B cell (primary cell): Measurements from ENCODE around the gene ABHD14A. TPM values are rescaled to one million over a fixed set of nuclear protein-coding genes. Genes with fewer than 3 reads are reported as not detected.
A peak's percentile ranks its signal among the peaks of the same experiment; 100 is the strongest.

Experiments
- ATAC-seq: fragments of 200-7000 bp; cut with Tn5 transposase; one replicate; pipeline ENCODE4 v1.10.0; 2021; ENCODE audit warnings: low read depth, mild to moderate bottlenecking, moderate number of reproducible peaks, moderate library complexity
- CTCF ChIA-PET: fragments of 350-600 bp; sonication (Branson Sonifier 250); formaldehyde crosslinking; loops from one replicate; lab custom pipeline; 2021; ENCODE audit warnings: antibody characterized with exemption, inconsistent platforms; lab: Charles Lee
- POLR2A ChIA-PET: fragments of 350-600 bp; sonication (Branson Sonifier 250); formaldehyde crosslinking; loops from one replicate; lab custom pipeline; 2021; ENCODE audit warnings: antibody characterized with exemption; lab: Charles Lee
- DNase-seq: peaks from one replicate; pipeline ENCODE4 v3.0.0; 2013
- H2AFZ ChIP-seq: 2 replicates; pipeline ENCODE4 v1.6.1; 2012; ENCODE audit warnings: mild to moderate bottlenecking, low read depth, low read length; ENCODE audit not compliant: insufficient read depth, poor library complexity, severe bottlenecking
- H3K27ac ChIP-seq, 2 donors: 1 replicate in 1 of 2; 2 replicates in 1 of 2; pipeline ENCODE4 v1.5.1; 2012 to 2013; ENCODE audit warnings: low read length in 2 of 2, mild to moderate bottlenecking in 2 of 2, moderate library complexity in 1 of 2
- H3K27me3 ChIP-seq, 4 experiments: fragments of 200-600 bp in 1 of 4; sonication (generic) in 1 of 4; replicated peaks in 1 of 4; 1 replicate in 2 of 4; 2 replicates in 2 of 4; pipeline versions ENCODE4 v1.6.1 to v1.7.0; 2013 to 2016; ENCODE audit warnings: low read length in 3 of 4, mild to moderate bottlenecking in 2 of 4, mixed read lengths in 1 of 4, moderate library complexity in 1 of 4; ENCODE audit not compliant: insufficient read depth in 4 of 4, control insufficient read depth in 3 of 4; ENCODE audit errors: control extremely low read depth in 1 of 4
- H3K36me3 ChIP-seq, 2 experiments: replicated peaks in 1 of 2; 1 replicate in 1 of 2; 2 replicates in 1 of 2; pipeline versions ENCODE4 v1.6.1 to v1.7.1; 2013; ENCODE audit warnings: low read length in 1 of 2; ENCODE audit not compliant: insufficient read depth in 2 of 2, control insufficient read depth in 1 of 2; ENCODE audit errors: control extremely low read depth in 1 of 2, extremely low read depth in 1 of 2
- H3K4me1 ChIP-seq, 2 donors: fragments of 200-600 bp in 1 of 2; sonication (generic) in 1 of 2; 1 replicate in 1 of 2; 2 replicates in 1 of 2; pipeline versions ENCODE4 v1.5.1 to v1.6.1; 2013 to 2017; ENCODE audit warnings: low read length in 2 of 2; ENCODE audit not compliant: control insufficient read depth in 2 of 2, insufficient read depth in 2 of 2
- H3K4me2 ChIP-seq: replicated peaks from 2 replicates; pipeline ENCODE3; 2012; ENCODE audit warnings: mild to moderate bottlenecking, low read depth, low read length; ENCODE audit not compliant: poor library complexity, severe bottlenecking
- H3K4me3 ChIP-seq, 5 experiments: fragments of 200-600 bp in 1 of 5; sonication (generic) in 1 of 5; 1 replicate in 3 of 5; 2 replicates in 2 of 5; pipeline versions ENCODE4 v1.5.1 to v1.7.0; 2011 to 2016; ENCODE audit warnings: low read length in 4 of 5, mild to moderate bottlenecking in 4 of 5, low read depth in 2 of 5, control low read depth in 1 of 5, moderate library complexity in 1 of 5; ENCODE audit not compliant: insufficient read depth in 1 of 5; ENCODE audit errors: control extremely low read depth in 1 of 5, extremely low read depth in 1 of 5
- H3K79me2 ChIP-seq: fragments of 200-600 bp; sonication (generic); one replicate; pipeline ENCODE4 v1.6.0; 2016; ENCODE audit warnings: low read length; ENCODE audit not compliant: control insufficient read depth, insufficient read depth
- H3K9ac ChIP-seq: fragments of 200-600 bp; sonication (generic); 2 replicates; pipeline ENCODE4 v1.6.1; 2017; ENCODE audit warnings: mild to moderate bottlenecking, low read length, moderate library complexity
- H3K9me3 ChIP-seq, 3 donors: one replicate each; pipeline versions ENCODE4 v1.6.1 to v1.7.1; 2013; ENCODE audit warnings: low read length in 2 of 3; ENCODE audit not compliant: control insufficient read depth in 2 of 3, insufficient read depth in 1 of 3; ENCODE audit errors: control extremely low read depth in 1 of 3
- H4K20me1 ChIP-seq: 2 replicates; pipeline ENCODE4 v1.6.0; 2012; ENCODE audit warnings: mild to moderate bottlenecking, low read length; ENCODE audit not compliant: insufficient read depth, control insufficient read depth, poor library complexity, severe bottlenecking
- H3K27ac Mint-ChIP-seq: one replicate; pipeline ENCODE4 v1.8.0; 2021; ENCODE audit warnings: mixed read lengths
- H3K27me3 Mint-ChIP-seq: one replicate; pipeline ENCODE4 v1.8.0; 2021; ENCODE audit warnings: mixed read lengths
- H3K4me1 Mint-ChIP-seq: one replicate; pipeline ENCODE4 v1.8.0; 2021; ENCODE audit warnings: mixed read lengths
- H3K4me3 Mint-ChIP-seq: one replicate; pipeline ENCODE4 v1.8.0; 2021; ENCODE audit warnings: mixed read lengths
- H3K9me3 Mint-ChIP-seq: one replicate; pipeline ENCODE4 v1.8.0; 2022; ENCODE audit warnings: mixed read lengths; ENCODE audit not compliant: insufficient read depth
- CTCF ChIP-seq: fragments of 200-600 bp; IDR thresholded peaks from one replicate; pipeline ENCODE4 v1.8.0; 2022; ENCODE audit warnings: antibody characterized with exemption, mild to moderate bottlenecking
- EZH2 ChIP-seq: IDR thresholded peaks from 2 replicates; pipeline ENCODE4 v1.6.1; 2012; ENCODE audit warnings: borderline replicate concordance, low read depth, mild to moderate bottlenecking, moderate library complexity, low read length; ENCODE audit not compliant: insufficient read depth, poor library complexity, severe bottlenecking
- WGBS: methylation state at CpG from one replicate; pipeline ENCODE4 v1.1.5; 2013; ENCODE audit warnings: missing lambda C conversion rate; ENCODE audit not compliant: insufficient coverage; 5-methylcytosine and 5-hydroxymethylcytosine counted together
- intact Hi-C: fragments of 100-400 bp; cut with micrococcal nuclease; formaldehyde crosslinking; loops from one replicate; pipeline ENCODE4 v1.10.0; 2022
- polyA plus RNA-seq: library from polyadenylated mRNA; depleted of rRNA; stranded (reverse); fragments of >200 nt; gene quantifications from 2 replicates; pipeline ENCODE4 v1.2.3, GENCODE V29; 2012
- total RNA-seq, 2 donors: library from RNA; stranded (reverse); fragments of 120-200 nt in 1 of 2; gene quantifications; 1 replicate in 1 of 2; 2 replicates in 1 of 2; pipeline versions ENCODE4 v1.2.3 to v1.2.4, GENCODE V29; 2013 to 2022

The ABHD14A gene
- total and polyA plus RNA-seq, 2 donors (not counting 1 experiment from before 2014, with no cell fraction given): 11.9 to 28.8 TPM

DNA sequence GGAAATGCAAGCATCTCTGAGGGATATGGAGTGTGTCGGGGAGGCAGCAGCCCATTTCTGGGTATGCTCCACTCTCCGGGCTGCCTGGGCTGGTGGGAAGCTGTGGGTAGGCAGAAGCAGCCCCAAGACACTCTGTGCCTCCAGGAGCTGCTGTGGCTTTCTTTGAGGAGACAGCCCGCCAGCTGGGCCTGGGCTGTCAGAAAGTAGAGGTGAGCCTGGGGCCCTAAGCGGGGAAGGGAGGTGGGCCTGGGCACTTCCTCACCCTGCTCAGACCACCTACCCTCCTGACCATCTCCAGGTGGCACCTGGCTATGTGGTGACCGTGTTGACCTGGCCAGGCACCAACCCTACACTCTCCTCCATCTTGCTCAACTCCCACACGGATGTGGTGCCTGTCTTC lies 10.2 kb downstream of the ABHD14A start:
- Mint-ChIP-seq H3K9me3 (no peaks in the 10 kb centered on the region), H3K27ac (peak overlapping the region; percentile 64), H3K4me1 (peaks cover 17% of the 10 kb centered on the region), H3K4me3 (peak overlapping the region; percentile 60), H3K27me3 (no peaks in the 10 kb centered on the region)
- no peaks in the 10 kb centered on the region for H3K9me3 ChIP-seq
- intact Hi-C loops: no loop called here
- ChIA-PET POLR2A (no interaction called here), CTCF (interaction anchor here (4.0 kb wide), 1 partner anchor 10 kb away, joined by 25 read pairs; the partner anchor contains the start of gene RPL29)
- H3K79me2 ChIP-seq: peaks cover 13% of the 10 kb centered on the region
- H3K4me2 ChIP-seq: no peak overlapping the region
- WGBS: 95% methylated on average over 4 of the region's 6 CpGs
- H3K9ac ChIP-seq: no peak overlapping the region
- ATAC-seq: no peak
- peak overlapping the region in 1 of 2 donors; percentile 76 for H3K27ac ChIP-seq
- TF ChIP-seq EZH2 (no peak), CTCF (no peak)
- no peaks in the 10 kb centered on the region for H3K27me3 ChIP-seq
- H3K4me3 ChIP-seq: no peak overlapping the region
- no peak overlapping the region for H2AFZ ChIP-seq
- peaks cover 10 to 19% of the 10 kb centered on the region in 2 donors for H3K4me1 ChIP-seq
- H3K36me3 ChIP-seq: peaks cover 0 to 5% of the 10 kb centered on the region in 2 experiments
- no peaks in the 10 kb centered on the region for H4K20me1 ChIP-seq
- no peak for DNase-seq

DNA sequence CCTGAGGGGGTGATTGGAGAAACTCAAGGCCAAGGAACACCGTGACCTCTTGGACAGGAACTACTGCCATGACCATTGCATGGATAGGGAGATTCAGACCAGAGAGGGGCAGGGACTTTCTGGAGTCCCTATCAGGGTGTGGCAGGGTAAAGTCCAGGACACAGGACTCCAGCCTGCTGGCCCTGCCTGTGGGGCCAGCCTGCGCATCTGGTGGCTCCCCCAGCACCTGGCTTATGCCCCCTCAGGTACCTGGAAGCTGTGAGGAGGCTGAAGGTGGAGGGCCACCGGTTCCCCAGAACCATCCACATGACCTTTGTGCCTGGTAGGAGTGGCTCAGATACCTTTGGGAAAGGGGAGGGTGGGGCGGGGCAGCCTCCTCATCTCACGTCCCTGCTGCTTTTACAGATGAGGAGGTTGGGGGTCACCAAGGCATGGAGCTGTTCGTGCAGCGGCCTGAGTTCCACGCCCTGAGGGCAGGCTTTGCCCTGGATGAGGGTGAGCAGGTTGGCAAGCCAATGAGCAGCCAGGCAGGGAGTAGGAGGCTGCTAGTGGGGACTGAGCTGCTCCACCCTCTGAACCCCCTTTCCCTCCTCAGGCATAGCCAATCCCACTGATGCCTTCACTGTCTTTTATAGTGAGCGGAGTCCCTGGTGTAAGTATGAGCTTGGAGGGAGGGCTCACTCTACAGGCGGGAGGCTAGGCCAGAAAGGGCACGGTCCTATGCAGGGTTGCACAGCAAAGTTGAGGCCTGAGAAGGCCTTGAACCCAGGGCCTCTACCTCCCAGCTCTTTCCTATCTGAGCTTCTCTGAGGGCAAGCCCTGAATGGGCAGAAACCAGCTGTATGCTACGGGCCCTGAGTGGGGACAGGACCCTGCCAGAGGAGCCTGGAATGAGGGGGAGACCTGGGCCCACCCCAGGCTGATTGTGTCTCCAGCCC lies 11.4 kb downstream of the ABHD14A start:
- CTCF ChIA-PET: no interaction called here
- Histone ChIP-seq H2AFZ (no peak overlapping the region), H3K9me3 (no peaks in the 10 kb centered on the region), H3K27ac (no peak overlapping the region), H3K79me2 (peaks cover 3% of the 10 kb centered on the region), H3K36me3 (peaks cover 0 to under 1% of the 10 kb centered on the region in 2 experiments), H3K4me3 (no peak overlapping the region), H4K20me1 (peaks cover 2% of the 10 kb centered on the region), H3K9ac (no peak overlapping the region), H3K4me1 (peaks cover 10 to 19% of the 10 kb centered on the region in 2 donors), H3K4me2 (no peak overlapping the region), H3K27me3 (no peaks in the 10 kb centered on the region)
- intact Hi-C loops: no loop called here
- no peaks in the 10 kb centered on the region for H3K9me3 Mint-ChIP-seq
- no peak overlapping the region for H3K4me3 Mint-ChIP-seq
- H3K4me1 Mint-ChIP-seq: peaks cover 18% of the 10 kb centered on the region
- ATAC-seq (no peak), DNase-seq (no peak)
- TF ChIP-seq CTCF (no peak), EZH2 (no peak)
- 91% methylated on average over 12 of the region's 12 CpGs for WGBS
- peak overlapping the region; percentile 26 for H3K27ac Mint-ChIP-seq
- no peaks in the 10 kb centered on the region for H3K27me3 Mint-ChIP-seq
- POLR2A ChIA-PET: interaction anchor here (0.8 kb wide), 1 partner anchor 10 kb away, joined by 3 read pairs; the partner anchor contains the start of gene RPL29
